ENCODE results near the gene JHY.

Gene JHY

GRCh38 chr11:122910775-122911174 lies 28.2 kb downstream of the JHY start:
- no peak overlapping the region for H3K4me3 ChIP-seq (ENCODE audit: low read depth, low read length)
- TF ChIP-seq CTCF (IDR thresholded peaks at IDR 0.05; ENCODE audit: insufficient read depth, low read depth, low read length, missing control alignments), result peak; percentile 14
- DNase-seq (ENCODE audit: low read depth), result peak; percentile 13

- no peak for DNase-seq (ENCODE audit: low read depth)
- H3K4me3 ChIP-seq (ENCODE audit: low read depth, low read length), result no peak overlapping the region
- TF ChIP-seq CTCF (IDR thresholded peaks at IDR 0.05; ENCODE audit: insufficient read depth, low read depth, low read length, missing control alignments), result no peak
Measured at GRCh38 chr11:122917311-122917710, 34.8 kb downstream of the JHY start.

GRCh38 chr11:122918734-122919133 lies 36.2 kb downstream of the JHY start:
- no peak for DNase-seq (ENCODE audit: low read depth)
- TF ChIP-seq CTCF (IDR thresholded peaks at IDR 0.05; ENCODE audit: insufficient read depth, low read depth, low read length, missing control alignments), result no peak

GRCh38 chr11:122920579-122920978 lies 38.0 kb downstream of the JHY start:
- DNase-seq (ENCODE audit: low read depth), result no peak
- TF ChIP-seq CTCF (IDR thresholded peaks at IDR 0.05; ENCODE audit: insufficient read depth, low read depth, low read length, missing control alignments), result no peak
- no peak overlapping the region for H3K4me3 ChIP-seq (ENCODE audit: low read depth, low read length)

More at GRCh38 chr11:122918734-122919133, 36.2 kb downstream of the JHY start:
- H3K4me3 ChIP-seq (ENCODE audit: low read depth, low read length), result no peak overlapping the region

DNA sequence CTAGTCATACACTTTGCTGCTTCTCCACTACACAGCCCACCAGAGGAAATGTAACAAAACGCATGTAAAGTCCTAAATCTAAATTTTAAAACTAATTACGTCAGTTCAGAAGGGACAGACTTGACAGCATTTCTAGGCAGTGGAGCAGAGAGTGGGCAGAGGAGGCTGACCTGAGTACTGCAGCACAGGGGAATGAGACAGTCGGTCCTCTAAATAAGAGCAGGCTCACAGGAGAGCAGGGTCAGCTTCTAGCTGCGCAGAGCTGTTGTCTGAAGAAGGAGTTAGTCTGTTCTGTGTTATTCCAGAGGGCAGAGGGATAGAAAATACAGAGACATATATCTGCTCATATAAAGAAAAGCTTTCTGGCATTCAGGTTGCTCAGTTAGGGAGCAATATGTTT lies 40.3 kb downstream of the JHY start:
- no peak for TF ChIP-seq CTCF (IDR thresholded peaks at IDR 0.05; ENCODE audit: insufficient read depth, low read depth, low read length, missing control alignments)
- no peak for DNase-seq (ENCODE audit: low read depth)
- H3K4me3 ChIP-seq (ENCODE audit: low read depth, low read length), result no peak overlapping the region

DNA sequence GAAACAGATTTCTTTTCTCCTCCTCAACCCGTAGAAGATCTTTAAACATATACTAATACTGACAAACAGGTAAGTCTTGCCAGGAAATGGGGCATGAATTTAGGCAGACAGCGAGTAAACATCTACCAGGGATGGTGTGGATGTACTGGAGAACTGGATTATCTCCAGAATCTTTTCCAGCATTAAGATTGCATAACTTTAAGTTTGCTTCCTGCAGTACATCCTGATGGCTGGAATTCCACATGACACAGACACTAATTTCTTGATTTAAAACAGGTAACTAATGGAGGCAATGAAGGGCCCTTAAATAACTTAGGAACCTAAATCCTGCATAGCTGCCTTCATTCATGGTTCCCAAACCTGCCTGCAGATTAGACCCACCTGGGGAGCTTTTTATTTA lies 40.7 kb downstream of the JHY start:
- DNase-seq (ENCODE audit: low read depth), result no peak
- H3K4me3 ChIP-seq (ENCODE audit: low read depth, low read length), result no peak overlapping the region
- no peak for TF ChIP-seq CTCF (IDR thresholded peaks at IDR 0.05; ENCODE audit: insufficient read depth, low read depth, low read length, missing control alignments)

DNA sequence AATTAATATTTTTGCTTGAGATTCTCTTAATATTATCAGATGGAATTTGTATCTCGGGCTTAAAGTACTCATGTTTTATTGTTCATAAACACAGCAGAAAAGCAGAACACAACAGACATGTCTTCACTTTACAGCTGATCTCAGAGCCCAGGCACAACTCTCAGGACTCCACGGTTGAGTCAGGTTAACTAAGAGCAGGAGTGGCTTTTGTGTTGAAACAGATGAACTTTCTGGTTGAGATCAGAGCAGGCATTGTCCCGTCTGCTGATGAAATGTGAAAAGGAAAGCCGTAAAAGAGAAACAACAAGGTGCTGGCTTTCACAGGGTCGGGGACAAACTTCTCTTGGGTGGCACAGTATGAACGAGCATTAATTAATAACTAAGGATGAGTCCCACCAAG lies 49.0 kb downstream of the JHY start:
- H3K4me3 ChIP-seq (ENCODE audit: low read depth, low read length), result no peak overlapping the region
- peak; percentile 11 for DNase-seq (ENCODE audit: low read depth)
- no peak for TF ChIP-seq CTCF (IDR thresholded peaks at IDR 0.05; ENCODE audit: insufficient read depth, low read depth, low read length, missing control alignments)

Data from GM12865 (cell line).